Endothelial cell of umbilical vein (primary cell): Measurements from ENCODE around the gene HOXA9. TPM values are rescaled to one million over a fixed set of nuclear protein-coding genes. Genes with fewer than 3 reads are reported as not detected.
A peak's percentile ranks its signal among the peaks of the same experiment; 100 is the strongest.

Experiments
- BruUV-seq: library from RNA; stranded (reverse); fragments of 400-500 nt; replicated peaks from 2 replicates; lab custom pipeline; 2021; lab: Mats Ljungman, UMichigan
- CTCF ChIA-PET: fragments of 300-600, 350-600 bp; sonication (Branson Sonifier 250); formaldehyde crosslinking; loops from one replicate; lab custom pipeline; 2021; ENCODE audit warnings: antibody characterized with exemption, inconsistent platforms; lab: Charles Lee
- POLR2A ChIA-PET: fragments of 300-600, 350-600 bp; sonication (Branson Sonifier 250); formaldehyde crosslinking; loops from one replicate; lab custom pipeline; 2021; ENCODE audit warnings: antibody characterized with exemption, inconsistent platforms; lab: Charles Lee
- DNase-seq: peaks from one replicate; pipeline ENCODE4 v3.0.0-alpha.2; 2011; ENCODE audit warnings: low read depth, low spot score
- FAIRE-seq: peaks from 2 replicates; lab custom pipeline; 2011; peaks lifted over from hg19 to GRCh38; lab: Jason Lieb, UNC
- H2AFZ ChIP-seq: 2 replicates; pipeline ENCODE4 v1.6.0; 2012; ENCODE audit warnings: low read depth, low read length, control low read depth, inconsistent platforms
- H3K27ac ChIP-seq: 2 replicates; pipeline ENCODE4 v1.5.1; 2011; ENCODE audit warnings: low read depth, mild to moderate bottlenecking, control low read depth, low read length, moderate library complexity; ENCODE audit not compliant: insufficient read depth
- H3K27me3 ChIP-seq, 2 experiments: 2 replicates each; pipeline versions ENCODE4 v1.6.0 to v1.6.1; 2011; ENCODE audit warnings: low read length in 2 of 2, mixed read lengths in 1 of 2; ENCODE audit not compliant: control insufficient read depth in 2 of 2, insufficient read depth in 2 of 2
- H3K36me3 ChIP-seq, 2 experiments: 2 replicates in 1 of 2; 3 replicates in 1 of 2; pipeline ENCODE4 v1.5.1; 2011; ENCODE audit warnings: low read length in 2 of 2, mild to moderate bottlenecking in 1 of 2, moderate library complexity in 1 of 2; ENCODE audit not compliant: control insufficient read depth in 2 of 2, insufficient read depth in 2 of 2; ENCODE audit errors: extremely low read depth in 1 of 2
- H3K4me1 ChIP-seq: 3 replicates; pipeline ENCODE4 v1.5.1; 2011; ENCODE audit warnings: mild to moderate bottlenecking, low read length; ENCODE audit not compliant: control insufficient read depth, insufficient read depth; ENCODE audit errors: extremely low read depth
- H3K4me2 ChIP-seq: 2 replicates; pipeline ENCODE4 v1.6.1; 2011; ENCODE audit warnings: low read length, control low read depth, mixed read lengths; ENCODE audit not compliant: insufficient read depth
- H3K4me3 ChIP-seq, 3 experiments: fragments of 200-600 bp in 1 of 3; sonication (generic), shearing (Covaris generic) in 1 of 3; replicated peaks in 1 of 3; 2 replicates each; pipeline ENCODE4 v1.5.1; 2011 to 2016; ENCODE audit warnings: control low read depth in 3 of 3, low read length in 3 of 3, mild to moderate bottlenecking in 2 of 3, inconsistent platforms in 1 of 3, low read depth in 1 of 3, moderate library complexity in 1 of 3; ENCODE audit not compliant: insufficient read depth in 1 of 3
- H3K79me2 ChIP-seq: 2 replicates; pipeline ENCODE4 v1.6.0; 2012; ENCODE audit warnings: low read length, inconsistent platforms; ENCODE audit not compliant: control insufficient read depth, insufficient read depth
- H3K9ac ChIP-seq: replicated peaks from 2 replicates; pipeline ENCODE3; 2011; ENCODE audit warnings: low read length, control low read depth; ENCODE audit not compliant: insufficient read depth; ENCODE audit errors: extremely low read depth
- H3K9me1 ChIP-seq: replicated peaks from 3 replicates; pipeline ENCODE4 v1.6.0; 2011; ENCODE audit warnings: mild to moderate bottlenecking, low read length; ENCODE audit not compliant: control insufficient read depth, insufficient read depth; ENCODE audit errors: extremely low read depth
- H3K9me3 ChIP-seq: replicated peaks from 2 replicates; pipeline ENCODE4 v1.5.1; 2012; ENCODE audit warnings: low read length, inconsistent platforms; ENCODE audit not compliant: control insufficient read depth, insufficient read depth
- H4K20me1 ChIP-seq: replicated peaks from 2 replicates; pipeline ENCODE3; 2011; ENCODE audit warnings: mild to moderate bottlenecking, low read length; ENCODE audit not compliant: control insufficient read depth, insufficient read depth; ENCODE audit errors: extremely low read depth
- CTCF ChIP-seq, 2 donors: IDR thresholded peaks; 1 replicate in 1 of 2; 2 replicates in 1 of 2; pipeline ENCODE4 v1.5.1; 2011; ENCODE audit warnings: low read length in 2 of 2, mild to moderate bottlenecking in 2 of 2, moderate library complexity in 2 of 2, control low read depth in 1 of 2, inconsistent platforms in 1 of 2, low read depth in 1 of 2; ENCODE audit not compliant: insufficient read depth in 1 of 2; ENCODE audit errors: extremely low read depth in 1 of 2
- EZH2 ChIP-seq: IDR thresholded peaks from 2 replicates; pipeline ENCODE4 v1.6.1; 2012; ENCODE audit warnings: borderline replicate concordance, low read depth, mild to moderate bottlenecking, moderate library complexity, low read length, inconsistent platforms; ENCODE audit not compliant: severe bottlenecking
- FOS ChIP-seq: IDR thresholded peaks from 2 replicates; pipeline ENCODE4 v1.6.1; 2011; ENCODE audit warnings: mild to moderate bottlenecking, low read length, moderate library complexity, borderline replicate concordance; ENCODE audit not compliant: insufficient read depth
- GATA2 ChIP-seq: IDR thresholded peaks from 2 replicates; pipeline ENCODE4 v1.7.0; 2011; ENCODE audit warnings: low read depth, mild to moderate bottlenecking, moderate library complexity, mixed read lengths, low read length; ENCODE audit not compliant: insufficient read length, insufficient read depth
- JUN ChIP-seq: IDR thresholded peaks from 2 replicates; pipeline ENCODE4 v1.6.1; 2011; ENCODE audit warnings: borderline replicate concordance, low read depth; ENCODE audit not compliant: insufficient read length, insufficient read depth
- MAX ChIP-seq: IDR thresholded peaks from 2 replicates; pipeline ENCODE4 v1.6.1; 2011; ENCODE audit not compliant: insufficient read depth, insufficient read length
- MYC ChIP-seq: IDR thresholded peaks from one replicate; pipeline ENCODE4 v1.6.1; 2011; ENCODE audit warnings: mild to moderate bottlenecking, low read depth, low read length
- POLR2A ChIP-seq: IDR thresholded peaks from 2 replicates; pipeline ENCODE4 v1.6.1; 2012; ENCODE audit warnings: low read depth, mild to moderate bottlenecking, control low read depth, low read length
- POLR2AphosphoS5 ChIP-seq: IDR thresholded peaks from 2 replicates; pipeline ENCODE4 v1.6.1; 2012; ENCODE audit warnings: low read depth, mild to moderate bottlenecking, control low read depth, low read length, moderate library complexity; ENCODE audit not compliant: insufficient read depth
- dilution Hi-C: fragments of 300-500 bp; cut with MboI; formaldehyde crosslinking; loops from one replicate; pipeline ENCODE4 v1.15.0; 2019; ENCODE audit warnings: low sequenced_read_pairs; ENCODE audit not compliant: extremely low pct_ligation_motif_present
- intact Hi-C: fragments of 100-400 bp; cut with micrococcal nuclease; formaldehyde crosslinking; loops from one replicate; pipeline ENCODE4 v1.10.0; 2022
- polyA plus RNA-seq, 4 experiments: library from polyadenylated mRNA; depleted of rRNA in 3 of 4; stranded (reverse) in 3 of 4; unstranded in 1 of 4; fragments of >200 nt; gene quantifications; 2 replicates each; pipeline versions ENCODE4 v1.2.1 to v1.2.3, GENCODE V29; 2011 to 2012; ENCODE audit warnings: missing spikeins in 1 of 4
- total RNA-seq: library from RNA; stranded (reverse); gene quantifications from 2 replicates; pipeline ENCODE4 v1.2.3, GENCODE V29; 2021

Gene HOXA9
- total and polyA plus RNA-seq, 2 donors (not counting 3 experiments of a cell fraction or from before 2014, with no cell fraction given), result 47.2 to 61.6 TPM

GRCh38 chr7:27172823-27173510, 7.6 kb upstream of the HOXA9 start:
- Histone ChIP-seq H4K20me1 (no peaks in the 10 kb centered on the region), H3K79me2 (peaks cover 100% of the 10 kb centered on the region), H3K27ac (peak overlapping the region; percentile 96), H2AFZ (no peak overlapping the region), H3K9me1 (no peaks in the 10 kb centered on the region), H3K36me3 (no peaks in the 10 kb centered on the region), H3K27me3 (no peaks in the 10 kb centered on the region), H3K9ac (peak overlapping the region; percentile 91), H3K4me2 (peak overlapping the region; percentile 98), H3K4me1 (peaks cover 57% of the 10 kb centered on the region), H3K4me3 (peak overlapping the region; percentile 35 to 88 (median 59)), H3K9me3 (no peaks in the 10 kb centered on the region)
- dilution Hi-C loops, result loop anchor here (25.0 kb wide), 1 partner anchor 986 kb away; no protein-coding TSS in a partner anchor
- TF ChIP-seq MAX (no peak), POLR2AphosphoS5 (no peak)
- intact Hi-C loops, result no loop called here
- BruUV-seq, result no TSS peak
- CTCF ChIA-PET, result interaction anchor here (0.9 to 8.0 kb wide), 7 partner anchors 10 to 27 kb away, joined by 3 to 81 read pairs (median 6); partner anchors contain the start of genes HOXA11, HOXA3 and HOXA7
- no peak for FAIRE-seq
- DNase-seq, result peak; percentile 64
- POLR2A ChIA-PET, result interaction anchor here (1.0 to 1.6 kb wide), 3 partner anchors 11 to 20 kb away, joined by 3 to 5 read pairs (median 4); partner anchors contain the start of genes HOXA11 and HOXA3

- Histone ChIP-seq H2AFZ (no peak overlapping the region), H3K9ac (peak overlapping the region; percentile 91), H3K4me2 (peak overlapping the region; percentile 98), H3K9me3 (no peaks in the 10 kb centered on the region), H3K27ac (peak overlapping the region; percentile 96), H3K4me1 (peaks cover 58% of the 10 kb centered on the region), H3K79me2 (peaks cover 100% of the 10 kb centered on the region), H3K9me1 (no peaks in the 10 kb centered on the region), H4K20me1 (no peaks in the 10 kb centered on the region), H3K4me3 (peak overlapping the region; percentile 35 to 88 (median 59)), H3K36me3 (no peaks in the 10 kb centered on the region), H3K27me3 (no peaks in the 10 kb centered on the region)
- no TSS peak for BruUV-seq
- ChIA-PET CTCF (interaction anchor here (1.2 to 8.0 kb wide), 9 partner anchors 6 to 24 kb away, joined by 4 to 86 read pairs (median 8); partner anchors contain the start of genes HOXA11, HOXA3 and HOXA7), POLR2A (interaction anchor here (1.2 to 1.6 kb wide), 2 partner anchors 10 to 20 kb away, joined by 3 to 4 read pairs; partner anchors contain the start of gene HOXA3)
- intact Hi-C loops, result no loop called here
- dilution Hi-C loops, result loop anchor here (25.0 kb wide), 1 partner anchor 985 kb away; no protein-coding TSS in a partner anchor
- FAIRE-seq, result no peak
- DNase-seq, result peak; percentile 69
- TF ChIP-seq MAX (no peak), FOS (no peak), GATA2 (no peak), POLR2AphosphoS5 (no peak), EZH2 (no peak), POLR2A (no peak), CTCF (IDR thresholded peaks at IDR 0.05; ENCODE audit: extremely low read depth in 1 of 2, insufficient read depth in 1 of 2, low read depth in 1 of 2, low read length in 2 of 2) (no peak), JUN (no peak), MYC (no peak)
These were observed 7.0 kb upstream of the HOXA9 start for GRCh38 chr7:27172315-27172774.
